ENCODE data around the gene CCNQ.
"Not testable (repeated sequence)": the region's sequence is repeated elsewhere in the genome, so short reads cannot be mapped to it uniquely, and the experiment has no call there.

CCNQ gene

GRCh38 chrX:153614818-153615217 lies 15.9 kb upstream of the CCNQ start:
- Mint-ChIP-seq H3K4me3 (no peak overlapping the region), H3K9me3 (no peaks in the 10 kb centered on the region), H3K27ac (no peak overlapping the region), H3K4me1 (ENCODE audit: low read depth) (peaks cover 8% of the 10 kb centered on the region), H3K27me3 (no peaks in the 10 kb centered on the region), H3K36me3 (ENCODE audit: low read depth) (no peaks in the 10 kb centered on the region)

DNA sequence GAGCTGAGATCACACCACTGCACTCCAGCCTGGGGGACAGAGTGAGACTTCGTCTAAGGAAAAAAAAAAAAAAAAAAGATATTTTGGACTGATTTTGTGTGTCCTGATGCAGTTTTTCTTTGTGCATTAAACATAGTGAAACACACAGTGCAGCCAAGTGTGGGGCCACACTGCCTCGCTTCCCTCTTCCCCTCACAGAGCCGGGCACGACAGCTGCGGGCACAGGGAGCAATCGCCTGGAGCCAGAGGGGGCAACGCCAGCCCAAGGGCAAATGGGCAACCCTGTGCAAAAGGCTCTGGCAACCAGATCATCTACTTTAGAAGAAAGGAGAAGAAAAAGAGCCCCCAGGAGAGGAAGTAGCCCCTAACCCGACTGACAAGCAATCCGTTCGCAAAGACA lies 13.5 kb upstream of the CCNQ start:
- no peaks in the 10 kb centered on the region for H3K27me3 Mint-ChIP-seq
- no peaks in the 10 kb centered on the region for H3K9me3 Mint-ChIP-seq
- H3K4me1 Mint-ChIP-seq (ENCODE audit: low read depth): peaks cover 14% of the 10 kb centered on the region
- H3K27ac Mint-ChIP-seq: no peak overlapping the region
- H3K4me3 Mint-ChIP-seq: no peak overlapping the region
- no peaks in the 10 kb centered on the region for H3K36me3 Mint-ChIP-seq (ENCODE audit: low read depth)

DNA sequence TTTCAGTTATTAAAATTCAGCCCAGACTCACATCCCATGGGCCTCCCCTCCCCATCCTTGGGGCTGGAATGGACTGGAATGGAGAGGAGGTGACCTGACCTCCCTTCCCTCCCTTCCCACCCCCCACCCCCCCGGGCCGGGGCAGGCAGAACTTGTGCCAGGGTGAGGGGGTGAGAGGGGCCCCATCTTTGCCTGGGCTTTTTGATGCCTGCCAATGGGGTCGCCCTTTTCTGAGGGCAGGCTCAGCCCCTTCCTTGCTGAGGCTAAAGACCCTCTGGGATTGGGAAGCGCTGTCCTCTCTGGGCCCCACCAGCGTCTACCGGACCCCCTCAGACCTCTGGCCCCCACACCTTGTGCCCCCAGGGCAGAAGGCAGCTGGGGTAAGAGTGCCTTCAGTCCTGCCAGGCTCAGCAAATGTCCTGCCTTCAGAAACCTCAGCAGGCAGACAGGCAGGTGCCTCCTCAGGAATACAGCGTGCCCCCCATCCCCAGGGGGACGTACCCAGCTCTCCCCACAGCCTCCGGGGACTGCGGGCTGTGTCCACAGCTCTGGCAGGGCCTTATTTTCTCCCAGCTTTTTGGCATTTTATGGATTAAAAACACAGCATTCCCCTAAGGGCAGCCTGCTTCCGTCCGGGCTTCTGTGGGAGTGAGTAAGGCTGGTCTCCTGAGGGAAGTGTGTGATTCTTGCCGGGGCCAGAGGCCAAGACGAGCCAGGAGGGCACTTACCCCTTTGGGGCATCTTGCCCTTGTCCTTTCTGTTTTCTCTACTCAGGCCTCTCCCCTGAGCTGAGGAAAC lies 12.6 kb upstream of the CCNQ start:
- H3K4me3 Mint-ChIP-seq: no peak overlapping the region
- H3K9me3 Mint-ChIP-seq: no peaks in the 10 kb centered on the region
- no peaks in the 10 kb centered on the region for H3K27me3 Mint-ChIP-seq
- H3K27ac Mint-ChIP-seq: no peak overlapping the region
- H3K4me1 Mint-ChIP-seq (ENCODE audit: low read depth): peaks cover 14% of the 10 kb centered on the region
- H3K36me3 Mint-ChIP-seq (ENCODE audit: low read depth): no peaks in the 10 kb centered on the region

DNA sequence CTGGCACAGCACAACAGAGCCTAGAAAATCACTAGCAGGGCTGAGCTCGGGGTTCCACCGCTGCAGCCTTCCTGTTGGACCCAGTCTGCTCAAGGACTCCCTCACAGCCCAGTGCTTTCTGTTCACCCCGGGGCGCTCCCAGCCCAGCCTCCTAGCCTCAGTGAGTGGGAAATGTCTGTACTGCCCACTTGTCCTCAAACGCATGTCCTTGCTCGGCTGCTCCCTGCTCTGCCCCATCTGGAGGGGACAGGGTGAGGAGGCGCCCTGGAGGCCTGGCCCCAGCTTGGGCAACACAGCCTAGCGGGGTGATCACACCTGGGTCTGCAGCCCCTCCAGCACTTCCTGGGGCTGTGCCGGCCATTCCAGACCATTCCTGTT lies 11.9 kb upstream of the CCNQ start:
- H3K27ac Mint-ChIP-seq: no peak overlapping the region
- no peaks in the 10 kb centered on the region for H3K27me3 Mint-ChIP-seq
- H3K9me3 Mint-ChIP-seq: no peaks in the 10 kb centered on the region
- H3K4me3 Mint-ChIP-seq: peak overlapping the region; percentile 61
- H3K4me1 Mint-ChIP-seq (ENCODE audit: low read depth): peaks cover 14% of the 10 kb centered on the region
- no peaks in the 10 kb centered on the region for H3K36me3 Mint-ChIP-seq (ENCODE audit: low read depth)

DNA sequence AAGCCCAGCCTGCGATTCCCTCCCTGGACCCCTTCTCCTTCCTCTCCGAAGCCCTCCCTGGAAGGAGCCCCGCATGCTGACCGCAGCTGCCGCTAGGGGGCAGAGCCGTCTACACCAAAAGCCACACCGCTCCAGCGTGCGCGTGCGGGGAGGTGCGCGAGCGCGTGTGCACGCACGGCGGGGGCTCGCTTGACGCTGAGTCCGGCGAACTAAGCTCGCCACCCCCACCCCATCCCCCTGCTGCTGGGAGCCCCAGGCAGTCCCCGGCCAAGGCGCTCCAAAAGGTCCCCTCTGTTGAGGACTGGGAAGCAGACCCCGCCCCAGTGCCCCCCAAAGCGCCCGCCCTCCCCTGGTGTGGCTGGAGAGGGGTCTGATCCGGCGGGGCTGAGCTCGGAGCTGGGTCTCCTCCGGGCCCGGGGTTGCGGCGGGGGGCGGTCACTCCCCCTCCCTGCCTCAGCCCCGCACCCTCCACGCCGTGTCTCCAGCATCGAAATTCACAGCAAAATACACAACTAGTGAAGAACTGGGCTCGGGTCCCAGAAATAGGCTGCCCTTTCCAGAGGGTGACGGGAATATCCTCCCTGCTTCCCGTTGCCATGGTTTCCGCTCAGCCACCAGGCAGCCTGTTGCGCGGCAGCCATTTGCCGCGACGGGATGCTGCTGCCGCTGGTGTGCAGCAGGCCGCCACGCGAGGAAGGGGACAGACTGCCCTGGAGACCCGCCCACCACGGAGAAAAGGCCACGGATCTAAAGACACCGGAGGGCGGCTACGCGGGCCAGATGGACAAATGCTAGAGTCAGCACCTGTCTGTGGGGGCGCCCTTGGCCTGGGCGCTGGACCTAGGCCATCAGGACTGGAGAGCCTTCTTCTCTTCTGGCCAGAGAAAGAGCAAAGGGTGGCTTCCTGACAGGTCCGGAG lies 11.2 kb upstream of the CCNQ start:
- Mint-ChIP-seq H3K9me3 (no peaks in the 10 kb centered on the region), H3K27ac (peak overlapping the region; percentile 45), H3K4me3 (peak overlapping the region; percentile 61), H3K27me3 (no peaks in the 10 kb centered on the region), H3K4me1 (ENCODE audit: low read depth) (peaks cover 14% of the 10 kb centered on the region), H3K36me3 (ENCODE audit: low read depth) (no peaks in the 10 kb centered on the region)

GRCh38 chrX:153608806-153609205 lies 9.9 kb upstream of the CCNQ start:
- H3K9me3 Mint-ChIP-seq: no peaks in the 10 kb centered on the region
- no peaks in the 10 kb centered on the region for H3K27me3 Mint-ChIP-seq
- H3K27ac Mint-ChIP-seq: no peak overlapping the region
- H3K4me1 Mint-ChIP-seq (ENCODE audit: low read depth): peaks cover 7% of the 10 kb centered on the region
- no peaks in the 10 kb centered on the region for H3K36me3 Mint-ChIP-seq (ENCODE audit: low read depth)
- no peak overlapping the region for H3K4me3 Mint-ChIP-seq

DNA sequence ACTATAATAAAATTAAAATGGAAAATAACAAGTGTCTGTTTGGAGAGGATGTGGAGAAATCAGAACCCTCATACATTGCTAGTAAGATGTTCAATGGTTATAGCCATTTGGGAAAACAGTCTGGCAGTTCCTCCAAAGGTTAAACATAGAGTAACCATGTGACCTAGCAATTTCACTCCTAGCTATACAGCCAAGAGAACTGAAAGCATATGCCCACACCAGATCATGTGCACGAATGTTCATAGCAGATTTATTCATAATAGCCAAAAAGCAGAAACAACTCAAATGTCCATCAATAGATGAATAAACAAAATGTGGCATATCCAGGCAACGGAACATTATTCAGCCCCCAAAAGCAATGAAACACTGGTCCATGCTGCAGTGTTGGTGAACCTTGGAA lies 9.4 kb upstream of the CCNQ start:
- Mint-ChIP-seq H3K4me3 (no peak overlapping the region), H3K4me1 (ENCODE audit: low read depth) (peaks cover 7% of the 10 kb centered on the region), H3K27ac (no peak overlapping the region)

DNA sequence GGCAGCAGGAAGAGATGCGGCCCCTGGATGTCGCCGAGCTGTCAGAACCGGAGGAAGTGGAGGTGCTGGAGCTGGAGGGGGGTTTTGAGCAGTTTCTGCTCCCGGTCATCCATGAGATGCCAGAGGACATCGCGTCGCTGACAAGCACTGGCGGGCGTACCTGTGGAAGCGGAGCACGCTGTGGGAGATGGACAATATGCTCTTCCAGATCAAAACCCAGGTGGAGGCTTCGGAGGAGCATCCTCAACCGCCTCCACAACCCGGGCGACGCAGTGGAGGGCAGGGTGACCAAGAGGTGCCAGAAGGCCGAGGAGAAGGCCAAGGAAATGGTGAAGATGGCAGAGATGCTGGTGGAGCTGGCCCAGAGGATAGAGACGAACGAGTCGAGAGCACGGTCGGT lies 7.6 kb upstream of the CCNQ start:
- Mint-ChIP-seq H3K4me3 (no peak overlapping the region), H3K27ac (no peak overlapping the region), H3K4me1 (ENCODE audit: low read depth) (peaks cover 7% of the 10 kb centered on the region), H3K27me3 (no peaks in the 10 kb centered on the region), H3K9me3 (no peaks in the 10 kb centered on the region), H3K36me3 (ENCODE audit: low read depth) (no peaks in the 10 kb centered on the region)

More for the DNA sequence above, 9.4 kb upstream of the CCNQ start:
- Mint-ChIP-seq H3K9me3 (no peaks in the 10 kb centered on the region), H3K27me3 (no peaks in the 10 kb centered on the region), H3K36me3 (ENCODE audit: low read depth) (no peaks in the 10 kb centered on the region)

DNA sequence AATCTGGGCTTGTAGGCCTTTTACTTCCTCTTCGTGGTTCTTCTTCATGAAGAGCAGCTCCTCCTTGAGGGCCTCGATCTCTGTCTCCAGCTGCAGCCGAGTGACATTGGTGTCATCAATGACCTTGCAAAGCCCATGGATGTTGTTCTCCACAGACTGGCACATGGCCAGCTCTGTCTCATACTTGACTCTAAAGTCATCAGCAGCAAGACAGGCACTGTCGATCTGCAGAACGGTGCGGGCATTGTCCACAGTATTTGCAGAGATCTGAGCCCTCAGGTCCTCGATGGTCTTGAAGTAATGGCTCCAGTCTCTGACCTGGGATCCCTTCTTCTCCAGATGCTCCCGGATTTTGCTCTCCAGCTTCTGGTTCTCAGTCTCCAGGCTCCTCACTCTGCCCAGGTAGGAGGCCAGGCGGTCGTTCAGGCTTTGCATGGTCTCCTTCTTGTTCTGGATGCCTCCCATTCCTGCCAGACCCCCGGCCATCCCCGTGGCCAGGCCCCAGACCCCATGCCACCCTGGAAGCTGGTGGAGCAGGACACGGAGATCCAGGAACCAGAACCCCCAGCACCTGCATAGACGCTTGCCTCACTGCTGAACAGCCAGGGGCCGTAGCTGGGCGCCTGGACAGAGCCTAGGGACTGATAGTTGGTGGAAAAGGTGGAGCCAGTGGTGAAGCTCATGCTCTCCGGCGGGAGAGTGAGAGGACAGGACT lies 5.9 kb upstream of the CCNQ start:
- not testable (repeated sequence) for H3K27me3 Mint-ChIP-seq; H3K9me3 Mint-ChIP-seq; H3K36me3 Mint-ChIP-seq (ENCODE audit: low read depth); H3K27ac Mint-ChIP-seq; H3K4me3 Mint-ChIP-seq
- peaks cover 13% of the 10 kb centered on the region for H3K4me1 Mint-ChIP-seq (ENCODE audit: low read depth)

DNA sequence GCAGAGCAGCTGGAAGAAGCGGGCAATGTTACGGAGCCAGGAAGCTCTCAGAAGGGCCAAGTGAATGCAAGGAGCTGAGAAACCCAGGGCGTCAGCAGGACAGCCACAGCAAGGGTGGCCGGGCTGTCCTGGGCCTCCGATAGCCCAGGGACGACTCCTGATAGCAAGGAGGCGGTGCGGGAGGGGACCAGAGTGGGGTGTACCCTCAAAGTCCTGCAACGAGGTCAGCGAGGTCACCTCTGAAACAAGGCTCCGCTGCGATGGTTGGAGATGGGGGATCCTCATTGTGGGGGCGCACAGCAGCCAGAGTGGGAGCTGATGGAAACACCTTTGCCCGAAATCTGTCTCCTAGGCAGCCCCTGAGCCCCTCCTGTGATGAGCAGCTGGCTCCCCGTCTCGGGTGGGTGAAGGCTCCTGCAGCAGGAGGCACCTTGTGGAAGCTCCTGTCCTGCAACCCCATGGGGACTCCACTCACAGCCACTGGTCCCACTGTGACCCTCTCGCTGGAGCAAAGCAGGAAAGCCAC lies 4.3 kb upstream of the CCNQ start:
- Mint-ChIP-seq H3K27ac (no peak overlapping the region), H3K27me3 (no peaks in the 10 kb centered on the region), H3K36me3 (ENCODE audit: low read depth) (no peaks in the 10 kb centered on the region), H3K9me3 (no peaks in the 10 kb centered on the region), H3K4me3 (no peak overlapping the region), H3K4me1 (ENCODE audit: low read depth) (peaks cover 9% of the 10 kb centered on the region)

- H3K9me3 Mint-ChIP-seq: no peaks in the 10 kb centered on the region
- H3K36me3 Mint-ChIP-seq (ENCODE audit: low read depth): no peaks in the 10 kb centered on the region
- H3K4me1 Mint-ChIP-seq (ENCODE audit: low read depth): peaks cover 15% of the 10 kb centered on the region
- no peaks in the 10 kb centered on the region for H3K27me3 Mint-ChIP-seq
- no peak overlapping the region for H3K27ac Mint-ChIP-seq
- H3K4me3 Mint-ChIP-seq: no peak overlapping the region
Measured at GRCh38 chrX:153602601-153603000, 3.7 kb upstream of the CCNQ start.

DNA sequence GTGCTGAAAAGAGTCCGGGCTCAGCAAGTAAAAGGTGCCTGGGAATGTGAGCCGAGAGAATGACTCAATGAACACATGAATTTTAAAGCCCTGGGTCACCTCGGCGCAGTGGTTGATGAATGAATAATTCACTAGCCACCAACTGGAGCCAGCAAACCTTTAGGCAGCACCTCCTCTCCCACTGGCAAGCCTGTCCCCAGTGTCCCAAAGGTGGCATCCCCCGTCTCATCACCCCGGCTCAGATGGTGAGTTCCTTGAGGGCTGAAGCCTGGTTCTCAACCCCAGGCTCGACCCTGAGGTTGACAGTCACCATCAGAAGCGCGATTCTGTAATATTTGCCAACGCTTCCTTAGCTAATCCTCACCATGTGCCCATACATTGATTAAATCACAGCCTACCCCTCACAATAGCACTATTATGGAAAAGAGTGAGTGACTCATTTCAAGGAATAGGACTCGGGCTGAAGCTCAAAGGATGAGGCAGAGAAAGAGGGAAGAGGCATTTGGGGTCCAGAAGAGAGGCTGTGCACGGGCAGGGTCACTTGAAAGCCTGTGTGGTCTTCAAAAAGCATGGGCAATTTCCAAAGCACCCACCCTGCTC lies 2.7 kb upstream of the CCNQ start:
- H3K9me3 Mint-ChIP-seq: no peaks in the 10 kb centered on the region
- H3K27me3 Mint-ChIP-seq: no peaks in the 10 kb centered on the region
- peaks cover 25% of the 10 kb centered on the region for H3K4me1 Mint-ChIP-seq (ENCODE audit: low read depth)
- H3K36me3 Mint-ChIP-seq (ENCODE audit: low read depth): no peaks in the 10 kb centered on the region
- H3K4me3 Mint-ChIP-seq: no peak overlapping the region
- no peak overlapping the region for H3K27ac Mint-ChIP-seq

- no peaks in the 10 kb centered on the region for H3K9me3 Mint-ChIP-seq
- H3K27me3 Mint-ChIP-seq: no peaks in the 10 kb centered on the region
- peaks cover 30% of the 10 kb centered on the region for H3K4me1 Mint-ChIP-seq (ENCODE audit: low read depth)
- H3K4me3 Mint-ChIP-seq: peak overlapping the region; percentile 83
- H3K36me3 Mint-ChIP-seq (ENCODE audit: low read depth): peaks cover under 1% of the 10 kb centered on the region
- no peak overlapping the region for H3K27ac Mint-ChIP-seq
Measured at GRCh38 chrX:153600921-153601320, 2.0 kb upstream of the CCNQ start.

GRCh38 chrX:153600032-153600373 lies 1.1 kb upstream of the CCNQ start:
- H3K27me3 Mint-ChIP-seq: no peaks in the 10 kb centered on the region
- H3K36me3 Mint-ChIP-seq (ENCODE audit: low read depth): peaks cover 6% of the 10 kb centered on the region
- H3K9me3 Mint-ChIP-seq: no peaks in the 10 kb centered on the region
- H3K4me1 Mint-ChIP-seq (ENCODE audit: low read depth): peaks cover 33% of the 10 kb centered on the region
- peak overlapping the region; percentile 83 for H3K4me3 Mint-ChIP-seq
- peak overlapping the region; percentile 40 for H3K27ac Mint-ChIP-seq
